ENCODE results near the gene IFT81. TPM values are rescaled to one million over a fixed set of nuclear protein-coding genes. Genes with fewer than 3 reads are reported as not detected.

The IFT81 gene
- total RNA-seq, 2 experiments from 2014 or later, result 1.7 to 2.2 TPM

- H3K4me3 Mint-ChIP-seq, result no peak overlapping the region
- intact Hi-C loops (cut with micrococcal nuclease), result no loop called here
- no peak for DNase-seq
- H3K27me3 Mint-ChIP-seq (ENCODE audit: low read depth), result no peaks in the 10 kb centered on the region
- no peaks in the 10 kb centered on the region for H3K4me1 Mint-ChIP-seq (ENCODE audit: low read depth)
- no peaks in the 10 kb centered on the region for H3K36me3 Mint-ChIP-seq (ENCODE audit: low read depth)
- no peaks in the 10 kb centered on the region for H3K9me3 Mint-ChIP-seq
- CTCF ChIA-PET, result interaction anchor here (0.8 kb wide), 1 partner anchor 124 kb away, joined by 4 read pairs; no protein-coding TSS in a partner anchor
- no peak overlapping the region for H3K27ac Mint-ChIP-seq
Observed at GRCh38 chr12:110262442-110263388, 138.6 kb downstream of the IFT81 start.

- intact Hi-C loops (cut with micrococcal nuclease), result no loop called here
- Mint-ChIP-seq H3K27ac (no peak overlapping the region), H3K4me1 (ENCODE audit: low read depth) (no peaks in the 10 kb centered on the region), H3K9me3 (no peaks in the 10 kb centered on the region), H3K4me3 (no peak overlapping the region), H3K27me3 (ENCODE audit: low read depth) (no peaks in the 10 kb centered on the region), H3K36me3 (ENCODE audit: low read depth) (no peaks in the 10 kb centered on the region)
- CTCF ChIA-PET, result interaction anchor here (1.0 kb wide), 1 partner anchor 167 kb away, joined by 4 read pairs; no protein-coding TSS in a partner anchor
- no peak for DNase-seq
Observed at GRCh38 chr12:110266381-110266960, 142.3 kb downstream of the IFT81 start.

- Mint-ChIP-seq H3K27ac (no peak overlapping the region), H3K27me3 (ENCODE audit: low read depth) (no peaks in the 10 kb centered on the region), H3K4me1 (ENCODE audit: low read depth) (no peaks in the 10 kb centered on the region), H3K4me3 (no peak overlapping the region), H3K36me3 (ENCODE audit: low read depth) (no peaks in the 10 kb centered on the region), H3K9me3 (no peaks in the 10 kb centered on the region)
- intact Hi-C loops (cut with micrococcal nuclease), result no loop called here
- CTCF ChIA-PET, result interaction anchor here (1.0 kb wide), 1 partner anchor 168 kb away, joined by 4 read pairs; no protein-coding TSS in a partner anchor
- no peak for DNase-seq
Observed at GRCh38 chr12:110266980-110267620, 142.9 kb downstream of the IFT81 start.

Other genes with a start within 250 kb of the IFT81 start
- 10 to 100 TPM; 18.1 to 19.9 TPM for gene GLTP, start 243.8 kb upstream of the IFT81 start, total RNA-seq
- gene TCHP, start 224.1 kb upstream of the IFT81 start, total RNA-seq, result 10 to 100 TPM; 19.6 to 20.9 TPM
- gene GIT2, start 128.0 kb upstream of the IFT81 start, total RNA-seq, result 10 to 100 TPM; 40.2 to 41.6 TPM
- 10 to 100 TPM; 28.3 to 31.5 TPM for gene ANKRD13A, start 124.9 kb upstream of the IFT81 start, total RNA-seq
- 10 to 100 TPM; 12.1 to 12.9 TPM for gene C12orf76, start 75.8 kb upstream of the IFT81 start, total RNA-seq
- 10 to 100 TPM; 95.5 to 98.6 TPM for gene ATP2A2, start 156.9 kb downstream of the IFT81 start, total RNA-seq

Measured in activated naive CD4-positive, alpha-beta T cell treated with anti-CD3 and anti-CD28 coated beads for 36 hours (primary cell).